GM21360 (cell line): ENCODE measurements around the gene MC4R.

Experiments used
- ATAC-seq: cut with Tn5 transposase; IDR thresholded peaks from one replicate; pipeline ENCODE4 v1.9.1; 2021; ENCODE audit warnings: mild to moderate bottlenecking, moderate library complexity; ENCODE audit not compliant: unreplicated experiment

The MC4R gene

DNA sequence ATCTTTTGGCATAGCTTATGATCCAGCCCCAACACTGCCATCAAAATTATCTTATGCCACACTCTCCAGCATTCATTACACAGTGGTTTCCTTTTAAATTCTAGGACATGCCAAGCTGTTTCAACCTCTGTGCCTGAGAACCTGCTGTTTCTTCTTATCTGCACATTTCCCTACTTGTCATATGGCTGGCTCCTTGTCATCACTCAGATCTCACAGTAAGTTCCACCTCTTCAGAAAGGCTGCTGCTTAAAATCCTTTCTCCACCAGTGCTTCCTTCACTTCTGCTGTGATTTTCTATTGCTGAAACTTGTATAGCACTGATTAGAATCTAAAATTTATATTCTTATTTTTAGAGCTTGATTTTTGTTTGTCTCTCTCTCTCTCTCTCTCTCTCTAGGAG lies 43.4 kb downstream of the MC4R start:
- ATAC-seq = no peak

DNA sequence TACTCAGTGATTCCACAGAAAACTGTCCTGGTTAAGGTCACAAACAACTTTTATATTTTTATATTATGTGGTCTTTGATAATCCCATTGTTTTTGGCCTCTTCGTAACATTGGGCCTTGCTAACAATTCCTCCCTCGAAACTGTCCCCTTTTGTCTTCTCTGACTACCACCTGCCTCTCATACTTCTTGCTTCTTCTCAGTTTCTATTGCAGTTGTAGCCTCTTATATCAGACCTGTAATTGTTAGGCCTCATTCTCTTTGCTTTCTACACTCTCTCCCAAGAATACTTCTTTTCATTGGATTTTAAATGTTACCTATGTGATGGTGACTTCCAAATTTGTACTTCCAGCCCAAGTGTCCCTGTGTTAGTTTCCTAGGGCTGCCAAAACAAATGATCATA lies 44.7 kb downstream of the MC4R start:
- ATAC-seq = no peak

DNA sequence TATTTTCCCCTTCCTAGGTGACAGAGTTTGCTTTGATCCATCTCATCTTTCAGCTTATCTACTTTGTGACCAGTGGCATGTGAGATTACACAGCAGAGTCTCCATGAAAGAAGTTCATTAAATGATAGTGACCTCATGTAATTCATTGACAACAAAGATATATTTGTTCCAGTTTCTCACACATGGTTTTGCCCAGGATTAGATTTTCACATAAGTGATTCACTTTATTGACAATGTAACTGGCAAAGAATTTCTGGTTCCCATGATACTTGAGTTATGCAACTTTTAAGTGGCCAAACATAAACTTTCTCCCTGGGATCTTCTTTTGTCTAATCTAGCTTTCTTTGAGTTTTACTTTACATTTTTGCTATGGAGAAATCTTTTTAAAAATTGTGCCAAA lies 50.0 kb downstream of the MC4R start:
- ATAC-seq = no peak
